IPS-20b (cell line): Measurements from ENCODE around the gene NCR1.
"Not testable (repeated sequence)": the region's sequence is repeated elsewhere in the genome, so short reads cannot be mapped to it uniquely, and the experiment has no call there.

Experiments used
- H3K27ac ChIP-seq: one replicate; pipeline ENCODE4 v1.5.1; 2013; ENCODE audit warnings: low read length
- H3K27me3 ChIP-seq: 2 replicates; pipeline ENCODE4 v1.6.1; 2013; ENCODE audit warnings: mild to moderate bottlenecking, low read length, inconsistent platforms; ENCODE audit not compliant: insufficient read depth
- H3K36me3 ChIP-seq: 2 replicates; pipeline ENCODE4 v1.6.1; 2013; ENCODE audit warnings: low read depth, mild to moderate bottlenecking, inconsistent platforms, low read length, moderate library complexity; ENCODE audit not compliant: insufficient read depth
- H3K4me1 ChIP-seq: 2 replicates; pipeline ENCODE4 v1.6.1; 2013; ENCODE audit warnings: mild to moderate bottlenecking, control low read depth, inconsistent platforms, low read length, moderate library complexity; ENCODE audit not compliant: insufficient read depth
- H3K4me3 ChIP-seq: 2 replicates; pipeline ENCODE4 v1.5.1; 2013; ENCODE audit warnings: mild to moderate bottlenecking, low read length, inconsistent platforms
- H3K9ac ChIP-seq: 2 replicates; pipeline ENCODE4 v1.6.1; 2013; ENCODE audit warnings: low read depth, mild to moderate bottlenecking, inconsistent platforms, low read length, moderate library complexity
- H3K9me3 ChIP-seq: 2 replicates; pipeline ENCODE4 v1.6.1; 2013; ENCODE audit warnings: mild to moderate bottlenecking, low read depth, low read length, inconsistent platforms; ENCODE audit not compliant: insufficient read depth

Gene NCR1

DNA sequence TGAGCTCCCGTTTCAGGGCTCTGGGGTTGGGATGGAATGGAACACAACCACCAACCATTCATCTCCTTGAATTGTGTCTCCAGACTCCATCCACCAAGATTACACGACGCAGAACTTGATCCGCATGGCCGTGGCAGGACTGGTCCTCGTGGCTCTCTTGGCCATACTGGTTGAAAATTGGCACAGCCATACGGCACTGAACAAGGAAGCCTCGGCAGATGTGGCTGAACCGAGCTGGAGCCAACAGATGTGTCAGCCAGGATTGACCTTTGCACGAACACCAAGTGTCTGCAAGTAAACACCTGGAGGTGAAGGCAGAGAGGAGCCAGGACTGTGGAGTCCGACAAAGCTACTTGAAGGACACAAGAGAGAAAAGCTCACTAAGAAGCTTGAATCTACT is 16.4 kb upstream of the NCR1 start:
- Histone ChIP-seq H3K27me3 (no peaks in the 10 kb centered on the region), H3K4me3 (no peak overlapping the region), H3K36me3 (no peaks in the 10 kb centered on the region), H3K27ac (no peak overlapping the region), H3K9ac (no peak overlapping the region), H3K9me3 (no peaks in the 10 kb centered on the region), H3K4me1 (peaks cover 4% of the 10 kb centered on the region)

DNA sequence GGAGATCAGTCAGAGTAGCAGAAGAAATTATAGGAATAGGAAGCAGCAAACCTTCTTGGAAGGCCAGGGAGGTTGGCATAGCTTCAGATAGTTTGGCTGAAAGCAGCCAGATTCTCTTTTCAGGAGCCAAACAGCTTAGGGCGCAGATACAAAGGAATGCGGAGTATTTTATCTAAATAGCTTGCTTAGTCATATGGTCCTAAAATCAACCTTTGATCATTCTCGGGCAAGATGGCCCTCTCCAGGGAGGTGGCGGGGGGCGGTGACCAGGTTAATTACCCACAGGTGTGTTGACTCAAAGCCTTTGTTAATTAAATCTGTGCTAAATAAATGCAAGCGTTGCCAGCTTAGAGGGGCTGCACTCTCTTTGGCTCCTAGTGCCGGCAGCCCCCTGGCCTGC is 12.5 kb upstream of the NCR1 start:
- H3K27me3 ChIP-seq = no peaks in the 10 kb centered on the region
- H3K36me3 ChIP-seq = no peaks in the 10 kb centered on the region
- peak overlapping the region; percentile 56 for H3K27ac ChIP-seq
- H3K4me1 ChIP-seq = peaks cover 4% of the 10 kb centered on the region
- H3K9ac ChIP-seq = peak overlapping the region; percentile 32
- peak overlapping the region; percentile 35; the same call in 1 of the 2 replicates for H3K4me3 ChIP-seq
- no peaks in the 10 kb centered on the region for H3K9me3 ChIP-seq

DNA sequence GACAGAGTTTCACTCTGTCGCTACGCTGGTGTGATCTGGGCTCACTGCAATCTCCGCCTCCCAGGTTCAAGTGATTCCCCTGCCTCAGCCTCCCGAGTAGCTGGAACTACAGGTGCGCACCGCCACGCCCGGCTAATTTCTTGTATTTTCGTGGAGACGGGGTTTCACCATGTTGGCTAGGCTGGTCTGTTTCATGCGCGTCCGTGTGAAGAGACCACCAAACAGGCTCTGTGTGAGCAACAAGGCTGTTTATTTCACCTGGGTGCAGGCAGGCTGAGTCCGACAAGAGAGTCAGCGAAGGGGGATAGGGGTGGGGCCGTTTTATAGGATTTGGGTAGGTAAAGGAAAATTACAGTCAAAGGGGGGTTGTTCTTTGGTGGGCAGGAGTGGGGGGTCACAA is 11.8 kb upstream of the NCR1 start:
- H3K4me3 ChIP-seq, H3K9ac ChIP-seq, H3K27ac ChIP-seq, H3K4me1 ChIP-seq, H3K27me3 ChIP-seq, H3K9me3 ChIP-seq, H3K36me3 ChIP-seq: not testable (repeated sequence)

DNA sequence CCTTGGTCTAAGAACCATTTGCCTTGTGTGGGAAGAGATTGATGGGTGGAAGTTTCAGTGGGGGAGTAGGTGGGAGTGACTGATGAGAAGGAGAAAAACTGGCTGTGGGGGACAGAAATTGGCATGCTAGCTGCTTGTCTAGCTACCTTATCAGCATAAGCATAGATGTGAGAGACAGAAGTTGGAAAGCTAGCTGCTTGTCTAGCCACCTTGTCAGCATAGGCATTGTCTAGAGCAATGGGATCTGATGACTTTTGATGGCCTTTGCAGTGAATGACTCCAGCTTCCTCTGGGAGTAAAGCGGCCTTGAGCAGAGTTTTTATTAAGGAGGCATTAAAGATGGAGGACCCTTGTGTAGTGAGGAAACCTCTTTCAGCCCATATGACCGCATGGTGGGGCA is 9.9 kb upstream of the NCR1 start:
- H3K4me3 ChIP-seq = no peak overlapping the region
- H3K9ac ChIP-seq = no peak overlapping the region
- H3K9me3 ChIP-seq = no peaks in the 10 kb centered on the region
- H3K27me3 ChIP-seq = no peaks in the 10 kb centered on the region
- H3K27ac ChIP-seq = no peak overlapping the region
- H3K4me1 ChIP-seq = peaks cover 4% of the 10 kb centered on the region
- no peaks in the 10 kb centered on the region for H3K36me3 ChIP-seq

DNA sequence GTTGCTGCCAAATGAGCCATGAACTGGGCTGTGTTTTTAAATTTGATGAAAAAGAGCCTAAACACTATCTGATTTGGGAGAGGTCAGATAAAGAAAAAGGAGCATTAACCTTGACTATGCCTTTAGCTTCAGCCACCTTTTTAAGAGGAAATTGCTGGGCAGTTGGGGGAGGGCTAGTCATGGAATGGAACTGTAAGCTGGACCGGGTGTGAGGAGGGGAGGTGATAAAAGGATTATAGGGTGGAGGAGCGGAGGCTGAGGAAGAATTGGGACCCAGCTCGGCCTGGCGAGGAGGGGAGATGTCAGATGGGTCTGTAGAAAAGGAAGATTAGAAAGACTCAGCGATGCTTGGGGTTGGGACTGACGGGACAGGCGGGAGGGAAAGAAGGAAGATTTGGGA is 7.3 kb upstream of the NCR1 start:
- H3K4me1 ChIP-seq, H3K9me3 ChIP-seq, H3K9ac ChIP-seq, H3K27ac ChIP-seq, H3K4me3 ChIP-seq, H3K36me3 ChIP-seq, H3K27me3 ChIP-seq: not testable (repeated sequence)

DNA sequence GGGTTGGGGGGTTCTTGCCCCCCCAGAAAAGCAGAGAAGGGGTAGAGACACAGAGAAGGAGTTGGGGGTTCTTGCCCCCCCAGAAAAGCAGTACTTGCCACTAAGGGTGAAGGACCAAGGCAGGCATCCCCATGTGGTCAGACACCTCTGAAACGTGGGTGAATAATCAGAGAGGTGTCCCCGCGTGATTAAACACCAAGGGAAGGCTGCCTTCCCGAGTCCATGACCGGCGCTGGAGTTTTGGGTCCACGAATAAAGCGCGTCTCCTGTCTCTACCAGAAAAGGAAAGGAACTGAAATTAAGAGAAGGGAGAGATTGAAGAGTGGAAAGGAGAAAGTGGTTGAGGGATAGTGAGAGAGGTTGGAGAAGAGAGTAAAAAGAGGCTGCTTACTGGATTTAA is 6.3 kb upstream of the NCR1 start:
- not testable (repeated sequence) for H3K27ac ChIP-seq, H3K4me1 ChIP-seq, H3K9me3 ChIP-seq, H3K9ac ChIP-seq, H3K36me3 ChIP-seq, H3K27me3 ChIP-seq, H3K4me3 ChIP-seq

DNA sequence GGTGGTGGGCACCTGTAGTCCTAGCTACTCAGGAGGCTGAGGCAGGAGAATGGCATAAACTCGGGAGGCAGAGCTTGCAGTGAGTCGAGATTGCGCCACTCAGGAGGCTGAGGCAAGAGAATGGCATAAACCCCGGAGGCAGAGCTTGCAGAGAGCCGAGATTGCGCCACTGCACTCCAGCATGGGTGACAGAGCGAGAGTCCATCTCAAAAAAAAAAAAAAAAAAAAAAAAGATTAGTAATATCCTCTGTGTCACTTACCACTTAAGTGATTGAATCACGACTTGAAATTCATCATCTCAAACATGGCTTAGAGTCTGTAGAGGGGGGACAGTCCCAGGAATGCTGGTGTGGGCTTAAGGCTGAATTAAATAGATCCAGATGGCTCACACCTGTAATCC is 4.8 kb upstream of the NCR1 start:
- not testable (repeated sequence) for H3K9me3 ChIP-seq, H3K36me3 ChIP-seq, H3K9ac ChIP-seq, H3K27ac ChIP-seq, H3K27me3 ChIP-seq, H3K4me3 ChIP-seq, H3K4me1 ChIP-seq

DNA sequence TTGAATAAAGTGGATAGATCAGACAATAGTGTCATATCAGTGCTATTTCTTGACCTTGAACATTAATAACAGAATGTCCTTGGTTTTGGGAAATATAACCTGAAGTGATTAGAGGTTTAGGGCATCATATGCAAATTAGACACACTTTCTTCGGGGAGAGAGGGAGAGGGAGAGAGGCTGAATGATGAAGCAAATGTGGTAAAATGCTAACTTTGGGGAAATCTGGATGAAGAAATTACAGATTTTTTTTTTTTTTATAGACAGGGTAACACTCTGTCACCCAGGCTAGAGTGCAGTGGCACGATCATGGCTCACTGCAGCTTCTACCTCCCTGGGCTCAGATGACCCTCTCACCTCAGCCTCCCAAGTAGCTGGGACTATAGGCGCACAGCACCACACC is 3.9 kb upstream of the NCR1 start:
- Histone ChIP-seq H3K27me3 (no peaks in the 10 kb centered on the region), H3K4me3 (no peak overlapping the region), H3K4me1 (no peaks in the 10 kb centered on the region), H3K9me3 (no peaks in the 10 kb centered on the region), H3K27ac (no peak overlapping the region), H3K9ac (no peak overlapping the region), H3K36me3 (no peaks in the 10 kb centered on the region)

DNA sequence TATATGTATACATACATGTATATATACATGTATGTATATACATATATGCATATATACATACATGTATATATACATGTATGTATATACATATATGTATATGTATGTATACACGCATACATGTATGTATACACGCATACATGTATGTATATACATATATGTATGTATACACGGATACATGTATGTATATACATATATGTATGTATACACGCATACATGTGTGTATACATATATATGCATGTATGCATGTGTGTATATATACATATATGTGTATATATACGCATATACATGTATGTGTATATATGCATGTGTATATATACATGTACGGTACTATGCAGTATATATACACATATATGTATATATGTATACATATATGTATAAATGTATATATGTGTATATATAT is 2.6 kb upstream of the NCR1 start:
- no peak overlapping the region for H3K4me3 ChIP-seq
- H3K36me3 ChIP-seq = no peaks in the 10 kb centered on the region
- no peaks in the 10 kb centered on the region for H3K4me1 ChIP-seq
- H3K27ac ChIP-seq = no peak overlapping the region
- H3K9me3 ChIP-seq = no peaks in the 10 kb centered on the region
- no peaks in the 10 kb centered on the region for H3K27me3 ChIP-seq
- H3K9ac ChIP-seq = no peak overlapping the region

DNA sequence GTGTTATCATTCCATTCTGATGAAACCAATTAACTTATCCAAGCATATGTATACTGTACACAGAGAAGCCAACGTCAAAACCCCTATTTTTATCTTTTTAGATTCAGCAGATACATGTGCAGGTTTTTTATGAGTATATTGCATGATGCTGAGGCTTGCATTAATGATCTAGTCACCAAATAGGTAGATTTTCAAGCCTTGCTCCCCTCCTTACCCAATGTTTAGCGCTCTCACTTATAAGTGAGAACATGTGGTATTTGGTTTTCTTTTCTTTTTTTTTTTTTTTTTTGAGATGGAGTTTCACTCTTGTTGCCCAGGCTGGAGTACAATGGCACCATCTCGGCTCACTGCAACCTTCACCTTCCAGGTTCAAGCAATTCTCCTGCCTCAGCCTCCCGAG is 1.7 kb upstream of the NCR1 start:
- not testable (repeated sequence) for H3K36me3 ChIP-seq, H3K9me3 ChIP-seq, H3K9ac ChIP-seq, H3K4me1 ChIP-seq, H3K27ac ChIP-seq, H3K4me3 ChIP-seq, H3K27me3 ChIP-seq

DNA sequence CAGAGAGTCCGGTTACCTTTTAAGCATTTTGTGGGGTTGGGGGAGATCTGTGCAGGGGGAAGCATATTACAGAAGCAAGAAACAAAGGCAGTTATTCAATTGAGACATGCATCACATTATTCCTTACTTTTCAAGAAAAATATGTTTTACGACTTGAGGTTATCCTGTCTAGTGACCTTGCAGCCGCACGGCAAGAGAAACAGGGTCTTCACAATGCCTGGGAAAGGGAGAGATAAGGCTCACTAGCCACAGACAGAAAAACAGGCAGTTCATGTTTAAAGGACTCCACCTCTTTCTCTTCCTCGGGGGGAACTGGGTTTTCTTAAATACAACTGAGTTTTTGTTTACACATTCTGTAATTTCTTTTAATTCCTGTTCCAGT is 536 bp upstream of the NCR1 start:
- Histone ChIP-seq H3K27ac (no peak overlapping the region), H3K4me1 (no peaks in the 10 kb centered on the region), H3K27me3 (no peaks in the 10 kb centered on the region), H3K36me3 (no peaks in the 10 kb centered on the region), H3K9ac (no peak overlapping the region), H3K9me3 (no peaks in the 10 kb centered on the region), H3K4me3 (no peak overlapping the region)

DNA sequence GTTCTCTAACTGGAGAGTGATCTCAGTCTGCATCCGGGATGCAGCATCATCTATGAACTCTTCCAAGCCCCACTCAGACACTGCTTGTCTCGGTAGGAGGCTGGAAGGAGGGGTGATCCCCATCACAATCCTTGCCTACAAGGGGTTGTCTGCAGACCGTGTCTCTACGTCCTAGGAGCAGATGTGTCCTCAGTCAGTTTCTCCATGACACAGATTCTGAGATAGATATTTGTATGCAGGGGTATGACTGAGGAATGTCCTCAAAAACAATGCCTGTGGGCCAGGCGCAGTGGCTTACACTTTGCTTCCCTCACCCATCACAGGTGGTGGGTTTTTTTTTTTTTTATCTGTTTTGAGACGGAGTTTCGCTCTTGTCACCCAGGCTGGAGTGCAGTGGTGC is 871 bp downstream of the NCR1 start:
- H3K27me3 ChIP-seq = no peaks in the 10 kb centered on the region
- H3K27ac ChIP-seq = no peak overlapping the region
- no peaks in the 10 kb centered on the region for H3K9me3 ChIP-seq
- H3K4me1 ChIP-seq = no peaks in the 10 kb centered on the region
- H3K4me3 ChIP-seq = no peak overlapping the region
- no peaks in the 10 kb centered on the region for H3K36me3 ChIP-seq
- H3K9ac ChIP-seq = no peak overlapping the region

DNA sequence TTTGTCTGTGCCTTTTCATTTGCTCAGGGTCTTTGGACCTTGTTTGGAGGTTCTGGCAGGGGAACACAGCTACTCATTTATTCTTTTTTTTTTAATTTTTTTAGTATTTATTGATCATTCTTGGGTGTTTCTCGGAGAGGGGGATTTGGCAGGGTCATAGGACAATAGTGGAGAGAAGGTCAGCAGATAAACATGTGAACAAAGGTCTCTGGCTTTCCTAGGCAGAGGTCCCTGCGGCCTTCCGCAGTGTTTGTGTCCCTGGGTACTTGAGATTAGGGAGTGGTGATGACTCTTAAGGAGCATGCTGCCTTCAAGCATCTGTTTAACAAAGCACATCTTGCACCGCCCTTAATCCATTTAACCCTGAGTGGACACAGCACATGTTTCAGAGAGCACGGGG is 2.0 kb downstream of the NCR1 start:
- not testable (repeated sequence) for H3K4me3 ChIP-seq

More for the DNA sequence above, 2.0 kb downstream of the NCR1 start:
- not testable (repeated sequence) for H3K27me3 ChIP-seq, H3K36me3 ChIP-seq, H3K4me1 ChIP-seq, H3K9ac ChIP-seq, H3K27ac ChIP-seq, H3K9me3 ChIP-seq
